ENCODE results near the gene TXNDC12. TPM values are rescaled to one million over a fixed set of nuclear protein-coding genes. Genes with fewer than 3 reads are reported as not detected.

TXNDC12 gene
- total RNA-seq, 2 donors from 2014 or later = 32.0 to 50.2 TPM

DNA sequence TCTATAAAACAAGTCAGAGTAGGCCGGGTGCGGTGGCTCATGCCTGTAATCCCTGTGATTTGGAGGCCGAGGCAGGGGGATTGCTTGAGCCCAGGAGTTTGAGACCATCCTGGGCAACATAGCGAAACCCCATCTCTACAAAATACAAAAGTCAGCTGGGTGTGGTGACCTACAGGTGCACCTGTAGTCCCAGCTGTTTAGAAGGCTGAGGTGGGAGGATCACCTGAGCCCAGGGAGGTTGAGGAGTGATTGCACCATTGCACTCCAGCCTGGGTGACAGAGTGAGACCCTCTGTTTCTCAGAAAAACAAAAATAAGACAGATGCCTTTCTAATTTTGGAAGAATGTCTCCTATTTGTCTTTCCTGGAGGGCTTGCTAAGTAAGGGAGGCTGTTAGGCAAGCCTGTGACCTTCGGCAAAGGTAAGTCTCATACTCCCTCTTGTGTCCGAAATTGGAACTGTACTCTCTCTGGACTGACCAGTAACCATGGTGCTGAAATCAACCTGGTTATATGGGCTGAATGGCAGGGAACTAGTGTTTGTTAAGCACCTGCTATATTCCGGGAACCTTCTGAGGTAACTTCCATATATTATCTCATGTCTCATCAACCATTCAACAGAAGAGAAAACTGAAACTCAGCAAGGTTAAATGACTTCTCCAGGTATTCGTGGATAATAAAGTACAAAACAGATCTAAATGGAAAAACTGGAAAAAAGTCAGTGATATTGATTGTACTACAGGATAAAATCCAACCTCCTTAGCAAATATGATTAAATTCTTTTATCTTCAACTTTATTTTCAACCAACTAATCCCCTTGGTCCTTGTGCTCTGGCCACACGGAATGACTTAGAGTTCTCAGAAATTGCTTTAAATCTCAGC, 52.7 kb downstream of the TXNDC12 start:
- Mint-ChIP-seq H3K4me3 (no peak overlapping the region), H3K36me3 (no peaks in the 10 kb centered on the region), H3K9me3 (no peaks in the 10 kb centered on the region), H3K27ac (no peak overlapping the region), H3K4me1 (ENCODE audit: low read depth in 2 of 2) (no peaks in the 10 kb centered on the region), H3K27me3 (peaks cover 20 to 26% of the 10 kb centered on the region in 2 donors)
- ATAC-seq (peak; percentile 83 to 86), DNase-seq (ENCODE audit: low spot score) (peak; percentile 67)

DNA sequence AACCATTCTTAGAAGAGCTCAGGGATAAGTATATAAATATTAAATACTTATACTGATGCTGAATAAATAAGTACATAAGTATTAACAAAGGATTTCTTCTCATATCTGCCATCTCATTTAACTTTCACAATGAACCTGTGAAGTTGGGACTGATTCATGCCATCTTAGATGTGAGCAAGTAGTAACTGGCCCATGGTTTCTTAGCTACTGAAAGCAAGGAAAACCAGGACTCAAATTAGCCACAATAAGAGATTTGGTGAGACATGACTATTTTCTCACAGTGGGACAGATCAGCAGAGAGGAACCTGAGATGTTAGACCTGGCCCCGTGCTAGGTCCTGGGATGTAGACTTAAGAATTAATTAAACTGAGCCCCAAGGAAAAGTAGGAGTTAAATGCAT, 56.3 kb downstream of the TXNDC12 start:
- H3K27me3 Mint-ChIP-seq = peaks cover 23 to 29% of the 10 kb centered on the region in 2 donors
- H3K4me3 Mint-ChIP-seq = no peak overlapping the region
- H3K4me1 Mint-ChIP-seq (ENCODE audit: low read depth in 2 of 2) = no peaks in the 10 kb centered on the region
- H3K9me3 Mint-ChIP-seq = no peaks in the 10 kb centered on the region
- H3K27ac Mint-ChIP-seq = no peak overlapping the region
- no peaks in the 10 kb centered on the region for H3K36me3 Mint-ChIP-seq
- ATAC-seq (no peak), DNase-seq (ENCODE audit: low spot score) (no peak)

DNA sequence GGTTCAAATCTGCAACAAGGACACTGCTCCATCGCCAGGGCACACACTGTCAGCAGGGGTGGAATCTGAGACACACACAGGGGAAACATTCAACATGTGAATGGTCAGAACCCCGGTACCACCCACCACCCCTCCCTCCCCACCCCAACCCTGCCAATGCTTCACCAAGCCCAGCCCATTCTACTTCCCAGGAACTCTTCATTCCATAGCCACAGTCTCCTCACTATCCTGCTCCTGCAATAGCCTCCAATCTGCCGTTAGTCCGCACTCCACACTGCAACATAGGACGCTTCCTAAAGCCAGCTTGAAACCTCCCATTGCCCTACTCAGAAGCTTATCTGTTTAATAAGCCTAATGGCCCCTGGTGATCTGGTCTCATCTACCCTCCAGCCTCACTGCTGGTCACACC, 57.0 kb downstream of the TXNDC12 start:
- H3K27ac Mint-ChIP-seq = no peak overlapping the region
- no peak overlapping the region for H3K4me3 Mint-ChIP-seq
- no peaks in the 10 kb centered on the region for H3K36me3 Mint-ChIP-seq

DNA sequence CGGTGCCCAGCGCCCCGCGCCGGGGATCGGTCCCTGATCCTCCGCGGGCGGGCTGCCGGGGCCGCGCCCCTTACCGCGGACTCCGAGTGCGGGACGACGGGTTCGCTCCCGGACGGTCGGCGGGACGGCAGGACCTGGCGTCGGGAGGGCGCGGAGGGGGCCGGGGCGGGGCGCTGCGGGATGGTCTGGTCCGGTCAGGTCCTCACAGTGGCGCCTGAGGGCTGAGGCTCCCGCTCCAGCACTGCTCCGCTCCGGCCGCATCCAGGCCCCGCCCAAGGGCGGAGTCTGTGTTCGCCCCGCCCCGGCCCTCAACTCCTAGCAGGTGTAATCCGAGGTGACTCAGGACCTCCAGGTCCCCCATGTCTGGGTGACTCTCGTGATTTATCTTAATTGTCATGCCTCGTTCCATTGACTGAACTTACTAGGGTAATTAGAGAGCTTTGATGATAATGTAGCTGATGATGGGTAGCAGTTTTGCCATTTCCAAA, 64.5 kb downstream of the TXNDC12 start, which contains the start of gene RAB3B:
RAB3B (minus strand) TSS at position 223 of the 488 bp plus-strand sequence. CDS start 13,583 bp downstream, outside the sequence.
- peak; percentile 91 to 92 for ATAC-seq
- Mint-ChIP-seq H3K4me1 (ENCODE audit: low read depth in 2 of 2) (peaks cover 10 to 16% of the 10 kb centered on the region in 2 donors), H3K27ac (no peak within 1 kb of the TSS), H3K9me3 (no peaks in the 10 kb centered on the region), H3K4me3 (peak within 1 kb of the TSS; percentile 83), H3K27me3 (peaks cover 38 to 56% of the 10 kb centered on the region in 2 donors), H3K36me3 (peaks cover 7% of the 10 kb centered on the region)
- peak; percentile 75 for DNase-seq (ENCODE audit: low spot score)

More for the DNA sequence above, 57.0 kb downstream of the TXNDC12 start:
- ATAC-seq = no peak
- no peak for DNase-seq (ENCODE audit: low spot score)
- Mint-ChIP-seq H3K4me1 (ENCODE audit: low read depth in 2 of 2) (no peaks in the 10 kb centered on the region), H3K27me3 (peaks cover 26 to 33% of the 10 kb centered on the region in 2 donors), H3K9me3 (no peaks in the 10 kb centered on the region)

DNA sequence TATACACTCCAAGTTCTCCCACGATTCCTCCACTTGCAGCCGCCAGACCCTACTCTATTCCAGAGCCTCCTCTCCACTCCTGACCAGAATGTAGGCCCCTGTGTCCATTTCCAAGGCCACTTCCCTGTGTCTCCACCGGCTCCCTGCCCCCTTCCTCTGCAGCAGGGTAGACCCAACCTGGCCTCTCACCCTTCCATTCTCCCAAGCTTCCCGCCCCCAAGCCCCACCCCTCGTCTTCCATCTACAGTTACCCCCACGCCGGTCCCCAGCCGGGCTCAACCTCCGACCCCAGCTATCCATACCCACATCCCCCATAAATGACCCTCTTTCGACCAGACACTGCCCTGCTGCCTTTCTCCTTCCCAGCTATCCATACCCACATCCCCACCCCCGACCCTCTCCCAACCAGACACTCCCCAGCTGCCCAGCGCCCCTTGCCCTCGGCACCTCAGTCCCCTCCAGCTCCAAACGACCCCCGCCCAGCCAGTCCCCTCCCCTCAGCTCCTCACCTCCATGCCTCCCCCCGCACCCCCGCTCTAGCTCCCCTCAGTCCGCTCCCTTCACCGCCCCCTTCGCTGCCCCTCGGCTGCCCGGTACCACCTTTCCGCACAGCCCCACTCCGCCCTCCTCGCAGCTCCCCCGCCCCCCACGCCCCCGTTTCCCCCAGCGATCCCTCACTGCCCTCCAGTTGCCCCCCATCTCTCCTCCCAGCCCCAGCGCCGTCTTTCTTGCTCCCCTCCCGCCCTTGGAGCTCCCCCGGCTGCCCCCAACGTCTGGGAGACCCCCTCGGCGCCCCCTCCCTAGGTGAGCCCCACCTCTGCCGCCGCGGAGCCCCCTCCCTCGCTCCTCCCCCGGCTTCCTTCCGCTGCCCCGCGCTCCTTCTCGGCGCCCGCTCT, 65.2 kb downstream of the TXNDC12 start:
- peaks cover 38 to 56% of the 10 kb centered on the region in 2 donors for H3K27me3 Mint-ChIP-seq
- H3K27ac Mint-ChIP-seq = no peak overlapping the region
- H3K4me1 Mint-ChIP-seq (ENCODE audit: low read depth in 2 of 2) = peaks cover 10 to 16% of the 10 kb centered on the region in 2 donors
- peak overlapping the region; percentile 70 for H3K4me3 Mint-ChIP-seq
- ATAC-seq (no peak), DNase-seq (ENCODE audit: low spot score) (no peak)
- H3K9me3 Mint-ChIP-seq = no peaks in the 10 kb centered on the region
- H3K36me3 Mint-ChIP-seq = peaks cover 7% of the 10 kb centered on the region

DNA sequence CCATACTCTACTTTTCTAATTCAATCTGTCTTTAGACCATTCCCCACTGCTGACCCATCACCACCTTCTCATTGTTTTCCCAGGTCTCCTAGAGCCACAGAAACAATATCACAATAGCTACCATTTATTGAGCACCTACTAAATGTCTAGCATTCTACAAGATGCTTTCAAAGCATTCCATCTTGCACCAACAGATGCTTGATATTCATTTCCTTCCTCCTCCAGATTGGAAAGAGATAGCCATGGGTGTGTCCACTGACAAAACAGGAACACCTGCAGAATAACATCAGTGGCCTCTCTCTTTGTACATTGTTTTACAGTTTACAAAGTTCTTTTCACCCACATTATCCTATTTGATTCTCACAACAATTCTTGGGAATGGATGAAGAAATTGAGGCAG, 66.7 kb downstream of the TXNDC12 start:
- H3K27ac Mint-ChIP-seq = no peak overlapping the region
- DNase-seq (ENCODE audit: low spot score) (no peak), ATAC-seq (no peak)
- peaks cover 33 to 48% of the 10 kb centered on the region in 2 donors for H3K27me3 Mint-ChIP-seq
- no peak overlapping the region for H3K4me3 Mint-ChIP-seq
- H3K36me3 Mint-ChIP-seq = peaks cover 7% of the 10 kb centered on the region
- no peaks in the 10 kb centered on the region for H3K9me3 Mint-ChIP-seq
- peaks cover 10 to 16% of the 10 kb centered on the region in 2 donors for H3K4me1 Mint-ChIP-seq (ENCODE audit: low read depth in 2 of 2)

DNA sequence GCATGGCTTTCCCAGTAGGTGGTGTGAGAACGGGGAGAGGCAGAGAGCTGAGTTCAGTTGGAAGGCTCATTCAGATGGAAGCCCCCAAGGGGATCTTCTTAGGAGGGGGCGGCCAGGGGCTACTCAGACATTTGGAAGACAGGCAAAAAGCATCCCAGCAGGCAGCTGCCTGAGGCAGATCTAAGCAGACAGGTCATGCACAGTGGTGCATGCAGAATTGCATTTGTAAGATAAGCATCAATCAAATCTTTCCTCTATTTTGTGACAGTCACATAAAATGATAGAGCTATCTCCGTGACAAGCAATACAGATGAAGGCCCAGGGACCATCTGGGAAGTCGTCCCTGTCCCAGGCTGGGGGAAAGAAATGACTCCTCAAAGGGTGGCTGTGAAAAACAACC, 68.3 kb downstream of the TXNDC12 start:
- ATAC-seq (no peak), DNase-seq (ENCODE audit: low spot score) (no peak)
- Mint-ChIP-seq H3K27me3 (peaks cover 18 to 33% of the 10 kb centered on the region in 2 donors), H3K36me3 (peaks cover 7% of the 10 kb centered on the region), H3K9me3 (no peaks in the 10 kb centered on the region), H3K4me1 (ENCODE audit: low read depth in 2 of 2) (peaks cover 10 to 13% of the 10 kb centered on the region in 2 donors), H3K4me3 (no peak overlapping the region), H3K27ac (no peak overlapping the region)

DNA sequence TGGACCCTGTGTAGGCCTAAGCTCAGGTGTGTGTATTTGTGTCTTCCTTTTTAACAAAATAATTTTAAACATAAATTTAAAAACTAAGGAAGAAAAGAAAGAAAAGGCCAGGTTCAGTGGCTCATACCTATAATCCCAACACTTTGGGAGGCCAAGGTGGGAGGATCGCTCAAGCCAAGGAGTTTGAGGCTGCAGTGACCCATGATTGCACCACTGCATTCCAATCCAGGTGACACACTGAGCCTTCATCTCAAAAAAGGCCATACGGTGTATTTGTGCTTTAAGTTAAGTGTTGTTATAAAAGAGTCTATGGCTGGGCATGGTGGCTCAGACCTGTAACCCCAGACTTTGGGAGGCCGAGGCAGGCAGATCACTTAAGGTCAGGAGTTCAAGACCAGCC, 72.8 kb downstream of the TXNDC12 start:
- Mint-ChIP-seq H3K36me3 (no peaks in the 10 kb centered on the region), H3K27me3 (peaks cover 4 to 5% of the 10 kb centered on the region in 2 donors), H3K4me3 (no peak overlapping the region), H3K4me1 (ENCODE audit: low read depth in 2 of 2) (no peaks in the 10 kb centered on the region), H3K27ac (no peak overlapping the region), H3K9me3 (no peaks in the 10 kb centered on the region)
- no peak for DNase-seq (ENCODE audit: low spot score)
- no peak for ATAC-seq

DNA sequence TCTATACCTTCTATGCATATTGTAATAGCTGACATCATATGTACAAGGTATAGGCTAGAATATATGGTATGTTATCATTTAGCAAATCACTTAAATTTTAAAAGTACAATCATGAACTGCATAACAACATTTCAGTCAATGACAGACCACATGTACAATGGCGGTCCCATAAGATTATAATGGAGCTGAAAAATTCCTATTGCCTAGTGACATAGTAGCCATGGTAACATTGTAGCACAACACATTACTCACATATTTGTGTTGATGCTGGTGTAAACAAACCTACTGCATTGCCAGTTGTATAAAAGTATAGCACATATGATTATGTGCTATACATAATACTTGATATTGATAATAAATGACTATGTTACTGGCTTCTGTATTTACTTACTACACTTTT, 73.4 kb downstream of the TXNDC12 start:
- Mint-ChIP-seq H3K4me1 (ENCODE audit: low read depth in 2 of 2) (no peaks in the 10 kb centered on the region), H3K9me3 (no peaks in the 10 kb centered on the region), H3K36me3 (no peaks in the 10 kb centered on the region), H3K4me3 (no peak overlapping the region), H3K27ac (no peak overlapping the region), H3K27me3 (peaks cover 5 to 6% of the 10 kb centered on the region in 2 donors)
- ATAC-seq (no peak), DNase-seq (ENCODE audit: low spot score) (no peak)

DNA sequence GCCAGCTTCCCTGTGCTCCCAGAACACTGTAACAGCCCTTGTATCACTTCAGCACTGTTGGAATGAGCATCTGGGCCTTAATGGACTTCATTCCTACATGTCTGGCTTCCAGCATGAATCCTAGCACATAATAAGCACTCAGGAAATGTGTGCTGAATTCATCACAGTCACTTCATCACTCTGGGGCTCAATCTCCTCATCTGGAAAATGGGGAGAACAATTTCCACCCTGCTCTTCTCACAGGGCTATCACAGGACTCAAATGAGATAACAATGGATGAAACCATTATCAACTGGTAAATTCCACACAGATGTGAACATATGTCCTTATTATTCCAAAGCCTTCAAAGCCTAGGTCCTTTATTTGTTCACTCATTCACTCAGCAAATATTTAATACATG, 76.9 kb downstream of the TXNDC12 start:
- H3K27ac Mint-ChIP-seq = no peak overlapping the region
- H3K4me1 Mint-ChIP-seq (ENCODE audit: low read depth in 2 of 2) = no peaks in the 10 kb centered on the region
- DNase-seq (ENCODE audit: low spot score) = no peak
- H3K4me3 Mint-ChIP-seq = no peak overlapping the region
- H3K27me3 Mint-ChIP-seq = peaks cover 5 to 8% of the 10 kb centered on the region in 2 donors
- H3K36me3 Mint-ChIP-seq = no peaks in the 10 kb centered on the region
- no peaks in the 10 kb centered on the region for H3K9me3 Mint-ChIP-seq
- no peak for ATAC-seq

DNA sequence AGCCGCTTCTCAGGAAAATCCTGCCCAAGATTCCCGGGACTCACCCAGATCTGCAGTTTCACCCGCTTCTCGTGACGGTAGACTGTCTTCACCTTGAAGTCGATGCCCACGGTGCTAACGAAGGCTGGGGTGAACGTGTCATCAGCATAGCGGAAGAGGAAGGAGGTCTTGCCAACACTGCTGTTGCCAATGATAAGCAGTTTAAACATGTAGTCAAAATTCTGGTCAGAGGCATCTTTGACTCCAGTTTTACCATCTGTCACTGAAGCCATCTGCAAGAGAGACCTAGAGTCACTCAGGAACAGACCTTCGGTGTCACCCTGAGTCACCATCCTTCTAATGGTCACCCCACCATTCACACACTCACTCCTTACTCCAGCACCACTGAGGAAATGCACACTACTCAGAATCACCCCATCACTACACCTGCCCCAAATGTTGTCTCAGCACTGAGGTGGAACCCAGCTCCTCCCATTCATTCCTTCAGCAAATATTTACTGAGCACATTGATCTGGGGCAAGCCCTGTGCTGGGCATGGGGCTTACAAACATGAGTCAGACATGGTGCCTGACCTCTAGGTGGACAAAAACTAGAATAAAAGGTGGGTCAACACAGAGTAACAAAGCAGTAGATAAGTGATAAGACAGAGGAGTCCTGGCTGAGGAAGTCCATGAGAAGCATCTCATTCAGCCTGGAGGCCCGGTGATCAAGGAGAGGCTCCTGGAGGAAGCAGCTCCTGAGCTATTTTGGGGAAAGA, 78.0 kb downstream of the TXNDC12 start:
- H3K36me3 Mint-ChIP-seq = no peaks in the 10 kb centered on the region

DNA sequence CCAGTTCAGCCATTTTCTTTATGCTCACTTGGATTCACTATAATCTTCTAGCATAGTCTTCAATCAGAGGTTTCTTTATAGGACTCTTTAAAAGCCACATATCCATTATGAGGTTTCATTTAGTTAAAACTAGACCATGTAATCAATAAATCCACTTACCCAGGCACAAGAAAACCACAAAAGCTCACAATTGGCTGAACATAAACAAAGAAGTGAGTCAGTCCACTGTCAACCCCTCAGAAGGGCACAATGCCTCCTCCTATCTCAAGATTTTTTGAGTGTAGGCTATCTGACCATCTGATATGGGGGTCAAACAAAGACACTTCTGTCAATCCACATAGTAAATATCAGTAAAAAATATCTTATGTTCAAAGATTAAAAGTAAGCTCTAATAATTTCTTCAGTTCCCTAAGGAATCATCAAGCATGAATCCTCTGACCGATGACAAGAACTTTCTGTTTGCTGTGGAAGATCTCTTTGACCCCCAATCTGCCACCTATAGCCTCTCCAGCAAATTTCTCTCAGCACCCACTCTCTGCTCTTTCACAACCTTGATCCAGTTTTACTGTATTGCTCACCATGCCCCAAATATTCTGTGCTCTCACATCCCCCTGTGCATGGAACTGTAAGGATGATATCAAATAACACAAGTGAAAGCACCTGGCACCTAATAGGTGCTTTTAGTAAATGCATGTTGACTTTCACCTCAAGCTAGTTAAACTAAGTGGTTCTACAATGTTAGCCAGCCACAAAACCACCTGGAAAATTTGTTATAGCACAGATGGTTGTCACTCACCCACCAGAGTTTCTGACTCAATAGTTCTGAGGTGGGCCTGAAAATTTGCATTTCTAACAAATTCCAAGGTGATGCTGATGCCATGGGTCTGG, 81.2 kb downstream of the TXNDC12 start:
- Mint-ChIP-seq H3K27ac (no peak overlapping the region), H3K9me3 (no peaks in the 10 kb centered on the region), H3K36me3 (no peaks in the 10 kb centered on the region), H3K4me3 (no peak overlapping the region), H3K27me3 (peaks cover 5 to 11% of the 10 kb centered on the region in 2 donors), H3K4me1 (ENCODE audit: low read depth in 2 of 2) (no peaks in the 10 kb centered on the region)
- ATAC-seq (no peak), DNase-seq (ENCODE audit: low spot score) (no peak)

More for the DNA sequence above, 78.0 kb downstream of the TXNDC12 start:
- ATAC-seq (peak in 1 of 2 donors; percentile 32), DNase-seq (ENCODE audit: low spot score) (no peak)
- Mint-ChIP-seq H3K27me3 (peaks cover 5 to 8% of the 10 kb centered on the region in 2 donors), H3K4me3 (no peak overlapping the region), H3K27ac (no peak overlapping the region), H3K9me3 (no peaks in the 10 kb centered on the region), H3K4me1 (ENCODE audit: low read depth in 2 of 2) (no peaks in the 10 kb centered on the region)

Measured in natural killer cell treated with Interleukin-12 subunit alpha and Interleukin-12 subunit beta and Interleukin-15 and Interleukin-18, amount 100 ng/mL, for 72 hours (primary cell).